Neural cell (in vitro differentiated cells): ENCODE measurements around the gene ANKRD33B. TPM values are rescaled to one million over a fixed set of nuclear protein-coding genes. Genes with fewer than 3 reads are reported as not detected.

Source experiments
- H2AFZ ChIP-seq: fragments of 200-600, 300-800 bp; sonication (generic), shearing (Covaris generic); 2 replicates; pipeline ENCODE4 v1.6.0; 2014; ENCODE audit warnings: low read depth, mild to moderate bottlenecking, antibody characterized with exemption, low read length, moderate library complexity
- H3F3A ChIP-seq: fragments of 200-600 bp; shearing (Covaris generic); 2 replicates; pipeline ENCODE4 v1.6.1; 2016; ENCODE audit warnings: mild to moderate bottlenecking, moderate library complexity, mixed read lengths, antibody characterized with exemption, low read length; ENCODE audit not compliant: insufficient read depth, poor library complexity, severe bottlenecking
- H3K27ac ChIP-seq: fragments of 200-600, 300-800 bp; sonication (generic), shearing (Covaris generic); 2 replicates; pipeline ENCODE4 v1.5.1; 2014; ENCODE audit warnings: mild to moderate bottlenecking, low read length, moderate library complexity
- H3K27me3 ChIP-seq: fragments of 300-800, 200-600 bp; sonication (generic), shearing (Covaris generic); 2 replicates; pipeline ENCODE4 v1.6.0; 2014; ENCODE audit warnings: mild to moderate bottlenecking, low read depth, low read length, moderate library complexity; ENCODE audit not compliant: insufficient read depth
- H3K36me3 ChIP-seq: fragments of 300-800, 200-600 bp; sonication (generic), shearing (Covaris generic); 2 replicates; pipeline ENCODE4 v1.5.1; 2014; ENCODE audit warnings: mild to moderate bottlenecking, antibody characterized with exemption, low read length, moderate library complexity; ENCODE audit not compliant: insufficient read depth
- H3K4me2 ChIP-seq: fragments of 300-800, 200-600 bp; sonication (generic), shearing (Covaris generic); 2 replicates; pipeline ENCODE4 v1.6.0; 2014; ENCODE audit warnings: mild to moderate bottlenecking, low read length
- H3K4me3 ChIP-seq: fragments of 300-800, 200-600 bp; sonication (generic), shearing (Covaris generic); 2 replicates; pipeline ENCODE4 v1.5.1; 2014; ENCODE audit warnings: mild to moderate bottlenecking, low read length, moderate library complexity
- H3K79me2 ChIP-seq: fragments of 200-600 bp; shearing (Covaris generic); replicated peaks from 2 replicates; pipeline ENCODE4 v1.6.0; 2014; ENCODE audit warnings: mild to moderate bottlenecking, low read length, moderate library complexity; ENCODE audit not compliant: insufficient read depth
- H3K9ac ChIP-seq: fragments of 300-800, 200-600 bp; sonication (generic), shearing (Covaris generic); 2 replicates; pipeline ENCODE4 v1.6.1; 2016; ENCODE audit warnings: mild to moderate bottlenecking, low read length, mixed read lengths
- H3K9me2 ChIP-seq: fragments of 200-600 bp; shearing (Covaris generic); 2 replicates; pipeline ENCODE4 v1.6.1; 2016; ENCODE audit warnings: mild to moderate bottlenecking, low read length, mixed read lengths; ENCODE audit not compliant: insufficient read depth
- H3K9me3 ChIP-seq: fragments of 200-600, 300-800 bp; sonication (generic), shearing (Covaris generic); 2 replicates; pipeline ENCODE4 v1.6.1; 2016; ENCODE audit warnings: mild to moderate bottlenecking, mixed run types, low read length, moderate library complexity, mixed read lengths
- H4K20me1 ChIP-seq: fragments of 200-600 bp; shearing (Covaris generic); 2 replicates; pipeline ENCODE4 v1.6.1; 2016; ENCODE audit warnings: mild to moderate bottlenecking, mixed run types; ENCODE audit not compliant: insufficient read depth
- CTCF ChIP-seq: fragments of 450-650 bp; IDR thresholded peaks from 2 replicates; pipeline ENCODE4 v1.5.1; 2014; ENCODE audit warnings: antibody characterized with exemption, mild to moderate bottlenecking, moderate library complexity; ENCODE audit not compliant: poor library complexity, severe bottlenecking
- EP300 ChIP-seq: fragments of 450-650 bp; conservative IDR thresholded peaks from 2 replicates; pipeline ENCODE4 v1.6.1; 2014; ENCODE audit warnings: antibody characterized with exemption, mild to moderate bottlenecking, moderate library complexity; ENCODE audit not compliant: poor library complexity, severe bottlenecking
- EZH2 ChIP-seq: fragments of 200-600, 300-800 bp; shearing (Covaris generic), sonication (generic); IDR thresholded peaks from 2 replicates; pipeline ENCODE4 v1.6.1; 2014; ENCODE audit warnings: antibody characterized with exemption, low read length, borderline replicate concordance, mild to moderate bottlenecking; ENCODE audit not compliant: insufficient read depth, poor library complexity, severe bottlenecking
- MXI1 ChIP-seq: fragments of 450-650 bp; conservative IDR thresholded peaks from 2 replicates; pipeline ENCODE4 v1.6.1; 2014; ENCODE audit warnings: antibody characterized with exemption, mild to moderate bottlenecking; ENCODE audit not compliant: poor library complexity, severe bottlenecking
- POLR2AphosphoS5 ChIP-seq: IDR thresholded peaks from 2 replicates; pipeline ENCODE4 v1.6.1; 2012
- RAD21 ChIP-seq: fragments of 450-650 bp; conservative IDR thresholded peaks from 2 replicates; pipeline ENCODE4 v1.6.1; 2014; ENCODE audit warnings: antibody characterized with exemption, mild to moderate bottlenecking, moderate library complexity
- REST ChIP-seq: IDR thresholded peaks from 2 replicates; pipeline ENCODE4 v1.6.1; 2012; ENCODE audit warnings: borderline replicate concordance
- SMC3 ChIP-seq: fragments of 450-650 bp; conservative IDR thresholded peaks from 2 replicates; pipeline ENCODE4 v1.6.1; 2014; ENCODE audit warnings: antibody characterized with exemption, mild to moderate bottlenecking, moderate library complexity; ENCODE audit not compliant: poor library complexity
- TAF1 ChIP-seq: IDR thresholded peaks from 2 replicates; pipeline ENCODE4 v1.6.1; 2012; ENCODE audit warnings: low read depth
- polyA plus RNA-seq: library from polyadenylated mRNA; depleted of rRNA; stranded (reverse); fragments of >200 nt; gene quantifications from 2 replicates; pipeline ENCODE4 v1.2.3, GENCODE V29; 2014

Gene ANKRD33B
- polyA plus RNA-seq, 1 donor from 2014 or later = not detected

- no peak overlapping the region for H3K4me2 ChIP-seq
- no peak overlapping the region for H3K4me3 ChIP-seq
- no peak overlapping the region for H2AFZ ChIP-seq
- no peaks in the 10 kb centered on the region for H3K36me3 ChIP-seq
- H4K20me1 ChIP-seq = no peaks in the 10 kb centered on the region
- TF ChIP-seq TAF1 (no peak), EZH2 (no peak), REST (no peak), MXI1 (no peak), SMC3 (no peak), RAD21 (no peak), EP300 (no peak), CTCF (no peak), POLR2AphosphoS5 (no peak)
- H3K9me2 ChIP-seq = no peaks in the 10 kb centered on the region
- H3K9me3 ChIP-seq = no peaks in the 10 kb centered on the region
- H3K79me2 ChIP-seq = no peaks in the 10 kb centered on the region
- H3K9ac ChIP-seq = no peak overlapping the region
- H3F3A ChIP-seq = no peaks in the 10 kb centered on the region
- H3K27ac ChIP-seq = no peak overlapping the region
- no peaks in the 10 kb centered on the region for H3K27me3 ChIP-seq
These were observed 132.1 kb downstream of the ANKRD33B start for GRCh38 chr5:10695759-10696543.

- Histone ChIP-seq H3K9me2 (no peaks in the 10 kb centered on the region), H3K27ac (no peak overlapping the region), H3F3A (no peaks in the 10 kb centered on the region), H2AFZ (no peak overlapping the region), H3K9me3 (no peaks in the 10 kb centered on the region), H3K79me2 (no peaks in the 10 kb centered on the region), H4K20me1 (no peaks in the 10 kb centered on the region), H3K36me3 (no peaks in the 10 kb centered on the region), H3K4me2 (no peak overlapping the region), H3K27me3 (no peaks in the 10 kb centered on the region), H3K4me3 (no peak overlapping the region), H3K9ac (no peak overlapping the region)
- no peak for TF ChIP-seq EP300
- TF ChIP-seq POLR2AphosphoS5 = no peak
- TF ChIP-seq EZH2 = no peak
- no peak for TF ChIP-seq MXI1
- no peak for TF ChIP-seq CTCF
- TF ChIP-seq TAF1 = no peak
- TF ChIP-seq RAD21 = no peak
- TF ChIP-seq SMC3 = no peak
- TF ChIP-seq REST = no peak
These were observed 135.5 kb downstream of the ANKRD33B start for GRCh38 chr5:10699281-10699874.
